ENCODE measurements around the gene HBP1. TPM values are rescaled to one million over a fixed set of nuclear protein-coding genes. Genes with fewer than 3 reads are reported as not detected.

Gene HBP1
- total RNA-seq, 4 donors from 2014 or later, result 59.5 to 170 (median 88.3) TPM

GRCh38 chr7:107233174-107233573 is 64.4 kb downstream of the HBP1 start:
- H3K27me3 ChIP-seq, result no peaks in the 10 kb centered on the region
- H3K27ac ChIP-seq, result no peak overlapping the region
- no peaks in the 10 kb centered on the region for H3K36me3 ChIP-seq
- in situ Hi-C loops (cut with MboI; ENCODE audit: low pct_ligation_motif_present in 1 of 4, low pct_unique_long_range_greater_than_20kb in 1 of 4, low sequenced_read_pairs in 3 of 4) (no loop called here), intact Hi-C loops (cut with DNase I; ENCODE audit: low total_unique reads) (no loop called here)
- TF ChIP-seq POLR2A (IDR thresholded peaks at IDR 0.05) (no peak), EP300 (IDR thresholded peaks at IDR 0.05; ENCODE audit: low read depth) (no peak), POLR2AphosphoS5 (IDR thresholded peaks at IDR 0.05) (no peak)
- TF ChIP-seq, protein P1, sequence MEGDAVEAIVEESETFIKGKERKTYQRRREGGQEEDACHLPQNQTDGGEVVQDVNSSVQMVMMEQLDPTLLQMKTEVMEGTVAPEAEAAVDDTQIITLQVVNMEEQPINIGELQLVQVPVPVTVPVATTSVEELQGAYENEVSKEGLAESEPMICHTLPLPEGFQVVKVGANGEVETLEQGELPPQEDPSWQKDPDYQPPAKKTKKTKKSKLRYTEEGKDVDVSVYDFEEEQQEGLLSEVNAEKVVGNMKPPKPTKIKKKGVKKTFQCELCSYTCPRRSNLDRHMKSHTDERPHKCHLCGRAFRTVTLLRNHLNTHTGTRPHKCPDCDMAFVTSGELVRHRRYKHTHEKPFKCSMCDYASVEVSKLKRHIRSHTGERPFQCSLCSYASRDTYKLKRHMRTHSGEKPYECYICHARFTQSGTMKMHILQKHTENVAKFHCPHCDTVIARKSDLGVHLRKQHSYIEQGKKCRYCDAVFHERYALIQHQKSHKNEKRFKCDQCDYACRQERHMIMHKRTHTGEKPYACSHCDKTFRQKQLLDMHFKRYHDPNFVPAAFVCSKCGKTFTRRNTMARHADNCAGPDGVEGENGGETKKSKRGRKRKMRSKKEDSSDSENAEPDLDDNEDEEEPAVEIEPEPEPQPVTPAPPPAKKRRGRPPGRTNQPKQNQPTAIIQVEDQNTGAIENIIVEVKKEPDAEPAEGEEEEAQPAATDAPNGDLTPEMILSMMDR (IDR thresholded peaks at IDR 0.05), result no peak
- no peak for DNase-seq
- H3K9me3 ChIP-seq, result no peaks in the 10 kb centered on the region
- 84 to 88% methylated on average over 4 of the region's 4 CpGs for WGBS, 2 donors (ENCODE audit: low coverage in 1 of 2)
- no peak overlapping the region for H3K4me3 ChIP-seq
- peaks cover 0 to 4% (median 0%) of the 10 kb centered on the region in 4 donors for H3K4me1 ChIP-seq

DNA sequence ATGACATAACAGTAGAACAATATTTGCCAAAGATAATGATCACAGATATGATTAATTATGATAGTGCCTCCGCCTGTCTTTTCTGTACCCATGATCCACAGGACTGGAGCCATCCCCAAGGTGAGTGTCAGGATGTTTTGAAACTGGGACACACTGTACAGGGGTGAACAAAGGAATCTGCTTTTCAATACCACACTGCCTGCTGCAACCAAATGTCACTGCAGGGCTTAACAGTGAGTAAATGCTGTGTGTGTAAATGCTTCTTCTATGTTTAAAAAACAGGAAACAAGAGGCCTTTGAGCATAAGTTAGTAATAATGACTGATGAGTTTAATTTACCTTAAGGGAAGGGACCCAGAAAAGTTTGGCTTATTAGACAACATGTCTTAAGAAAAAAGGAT is 65.2 kb downstream of the HBP1 start:
- 60 to 84% methylated on average over 1 of the region's 1 CpG for WGBS, 2 donors (ENCODE audit: low coverage in 1 of 2)
- Histone ChIP-seq H3K36me3 (no peaks in the 10 kb centered on the region), H3K27me3 (no peaks in the 10 kb centered on the region), H3K4me1 (peaks cover 0 to 4% (median 0%) of the 10 kb centered on the region in 4 donors), H3K4me3 (no peak overlapping the region), H3K9me3 (no peaks in the 10 kb centered on the region), H3K27ac (no peak overlapping the region)
- no peak for DNase-seq
- in situ Hi-C loops (cut with MboI; ENCODE audit: low pct_ligation_motif_present in 1 of 4, low pct_unique_long_range_greater_than_20kb in 1 of 4, low sequenced_read_pairs in 3 of 4), result no loop called here
- no peak for TF ChIP-seq POLR2AphosphoS5 (IDR thresholded peaks at IDR 0.05)
- TF ChIP-seq, protein P1 (IDR thresholded peaks at IDR 0.05), result no peak
- no peak for TF ChIP-seq EP300 (IDR thresholded peaks at IDR 0.05; ENCODE audit: low read depth)
- TF ChIP-seq POLR2A (IDR thresholded peaks at IDR 0.05), result no peak
- intact Hi-C loops (cut with DNase I; ENCODE audit: low total_unique reads), result no loop called here

- Histone ChIP-seq H3K4me1 (peaks cover 0 to 4% (median 0%) of the 10 kb centered on the region in 4 donors), H3K36me3 (no peaks in the 10 kb centered on the region), H3K27me3 (no peaks in the 10 kb centered on the region), H3K9me3 (no peaks in the 10 kb centered on the region), H3K4me3 (no peak overlapping the region), H3K27ac (no peak overlapping the region)
- TF ChIP-seq POLR2A (IDR thresholded peaks at IDR 0.05) (no peak), EP300 (IDR thresholded peaks at IDR 0.05; ENCODE audit: low read depth) (no peak), POLR2AphosphoS5 (IDR thresholded peaks at IDR 0.05) (no peak)
- TF ChIP-seq, protein P1 (IDR thresholded peaks at IDR 0.05), result no peak
- WGBS, 2 donors (ENCODE audit: low coverage in 1 of 2), result 79 to 87% methylated on average over 3 of the region's 3 CpGs
- no peak for DNase-seq
- intact Hi-C loops (cut with DNase I; ENCODE audit: low total_unique reads), result no loop called here
- in situ Hi-C loops (cut with MboI; ENCODE audit: low pct_ligation_motif_present in 1 of 4, low pct_unique_long_range_greater_than_20kb in 1 of 4, low sequenced_read_pairs in 3 of 4), result no loop called here
Measured at GRCh38 chr7:107234436-107234835, 65.6 kb downstream of the HBP1 start.

DNA sequence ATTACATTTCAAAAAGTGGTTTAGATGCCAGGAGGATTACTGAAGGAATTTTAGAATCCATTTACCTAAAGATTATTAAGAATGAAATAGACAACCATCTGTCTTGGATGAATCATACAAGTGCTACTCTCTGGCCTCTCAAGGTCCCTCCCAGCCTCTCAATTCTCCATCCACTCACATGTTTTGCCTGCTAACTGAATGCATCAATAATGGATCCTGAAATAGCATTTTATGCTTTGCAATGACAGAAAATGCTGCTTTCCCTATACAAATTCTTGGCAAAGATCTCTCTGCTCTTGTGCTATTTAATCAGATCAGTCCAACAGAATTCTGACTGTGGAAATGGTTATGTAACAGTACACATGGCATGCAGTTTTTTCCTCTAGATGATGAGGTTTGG is 68.1 kb downstream of the HBP1 start:
- no peak overlapping the region for H3K4me3 ChIP-seq
- H3K36me3 ChIP-seq, result no peaks in the 10 kb centered on the region
- no peak for TF ChIP-seq POLR2A (IDR thresholded peaks at IDR 0.05)
- TF ChIP-seq, protein P1 (IDR thresholded peaks at IDR 0.05), result no peak
- TF ChIP-seq EP300 (IDR thresholded peaks at IDR 0.05; ENCODE audit: low read depth), result no peak
- TF ChIP-seq POLR2AphosphoS5 (IDR thresholded peaks at IDR 0.05), result no peak
- no peak for DNase-seq
- in situ Hi-C loops (cut with MboI; ENCODE audit: low pct_ligation_motif_present in 1 of 4, low pct_unique_long_range_greater_than_20kb in 1 of 4, low sequenced_read_pairs in 3 of 4) (no loop called here), intact Hi-C loops (cut with DNase I; ENCODE audit: low total_unique reads) (no loop called here)
- H3K9me3 ChIP-seq, result no peaks in the 10 kb centered on the region
- peaks cover 0 to 4% (median 0%) of the 10 kb centered on the region in 4 donors for H3K4me1 ChIP-seq
- no peaks in the 10 kb centered on the region for H3K27me3 ChIP-seq
- no peak overlapping the region for H3K27ac ChIP-seq
